Vagina (tissue), 2 donors: ENCODE data around the gene POLA1. TPM values are rescaled to one million over a fixed set of nuclear protein-coding genes. Genes with fewer than 3 reads are reported as not detected.

ENCODE experiments used
- DNase-seq, 2 donors: peaks; one replicate each; pipeline ENCODE4 v3.0.0-alpha.2; 2017; ENCODE audit errors: extremely low spot score in 2 of 2
- H3K27ac ChIP-seq: fragments of 200-600 bp; sonication (generic); one replicate; pipeline ENCODE4 v1.5.1; 2019
- H3K27me3 ChIP-seq: fragments of 200-600 bp; sonication (generic); one replicate; pipeline ENCODE4 v1.5.1; 2019
- H3K36me3 ChIP-seq, 2 donors: fragments of 200-600 bp; sonication (generic); one replicate each; pipeline ENCODE4 v1.5.1; 2017 to 2019
- H3K4me1 ChIP-seq: fragments of 200-600 bp; sonication (generic); one replicate; pipeline ENCODE4 v1.5.1; 2019
- H3K4me3 ChIP-seq, 2 donors: fragments of 200-600 bp; sonication (generic); 1 replicate in 1 of 2; 2 replicates in 1 of 2; pipeline ENCODE4 v1.5.1; 2016 to 2019
- H3K9me3 ChIP-seq: fragments of 200-600 bp; sonication (generic); one replicate; pipeline ENCODE4 v1.5.1; 2019
- POLR2A ChIP-seq, 2 donors: fragments of 450-650 bp; IDR thresholded peaks; one replicate each; pipeline ENCODE4 v1.6.1; 2017; ENCODE audit warnings: antibody characterized with exemption in 2 of 2, mild to moderate bottlenecking in 2 of 2, moderate library complexity in 2 of 2
- POLR2AphosphoS5 ChIP-seq, 2 donors: sonication (generic); formaldehyde crosslinking; IDR thresholded peaks; one replicate each; pipeline ENCODE4 v1.9.0; 2017; ENCODE audit warnings: antibody characterized with exemption in 2 of 2, mild to moderate bottlenecking in 2 of 2, low read depth in 1 of 2; ENCODE audit not compliant: insufficient read depth in 1 of 2
- intact Hi-C: fragments of 100-400 bp; cut with DNase I; formaldehyde crosslinking; loops from one replicate; pipeline ENCODE4 v1.15.1; 2023
- total RNA-seq: library from RNA; depleted of rRNA; stranded (reverse); fragments of >200 nt; gene quantifications from one replicate; pipeline ENCODE4 v1.2.3, GENCODE V29; 2016
- TF ChIP-seq, protein P1 (sequence below), 3 experiments: fragments of 450-650 bp in 2 of 3; fragments of 200-600 bp in 1 of 3; sonication (generic) in 1 of 3; IDR thresholded peaks; one replicate each; pipeline ENCODE4 v1.5.1; 2017 to 2019; ENCODE audit warnings: antibody characterized with exemption in 3 of 3, mild to moderate bottlenecking in 2 of 3, moderate library complexity in 2 of 3

The POLA1 gene
- total RNA-seq, 1 donor from 2014 or later: 17.2 TPM

DNA sequence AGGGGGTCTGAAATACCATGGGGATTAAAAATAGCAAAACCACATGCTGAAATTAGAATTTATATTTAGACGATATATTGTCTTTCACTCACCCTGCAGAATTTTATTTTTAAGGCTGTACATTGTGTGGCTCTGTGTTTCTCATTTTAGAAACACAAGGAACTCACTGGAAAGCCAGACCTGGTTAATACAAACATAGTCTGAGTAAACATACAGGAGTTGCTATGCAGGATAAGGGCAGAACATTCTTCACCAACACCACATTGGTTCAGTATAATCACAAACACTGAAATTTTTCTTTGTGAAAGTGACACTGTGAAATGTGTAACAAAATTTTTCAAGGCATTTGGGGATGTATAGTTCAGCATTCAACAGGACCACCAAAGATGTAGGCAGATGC, 206.5 kb downstream of the POLA1 start:
- no peak for DNase-seq
- no peaks in the 10 kb centered on the region for H3K27me3 ChIP-seq
- H3K36me3 ChIP-seq: no peaks in the 10 kb centered on the region
- no peak for TF ChIP-seq POLR2AphosphoS5 (IDR thresholded peaks at IDR 0.05; ENCODE audit: insufficient read depth in 1 of 2, low read depth in 1 of 2)
- TF ChIP-seq POLR2A (IDR thresholded peaks at IDR 0.05): no peak
- TF ChIP-seq, protein P1, sequence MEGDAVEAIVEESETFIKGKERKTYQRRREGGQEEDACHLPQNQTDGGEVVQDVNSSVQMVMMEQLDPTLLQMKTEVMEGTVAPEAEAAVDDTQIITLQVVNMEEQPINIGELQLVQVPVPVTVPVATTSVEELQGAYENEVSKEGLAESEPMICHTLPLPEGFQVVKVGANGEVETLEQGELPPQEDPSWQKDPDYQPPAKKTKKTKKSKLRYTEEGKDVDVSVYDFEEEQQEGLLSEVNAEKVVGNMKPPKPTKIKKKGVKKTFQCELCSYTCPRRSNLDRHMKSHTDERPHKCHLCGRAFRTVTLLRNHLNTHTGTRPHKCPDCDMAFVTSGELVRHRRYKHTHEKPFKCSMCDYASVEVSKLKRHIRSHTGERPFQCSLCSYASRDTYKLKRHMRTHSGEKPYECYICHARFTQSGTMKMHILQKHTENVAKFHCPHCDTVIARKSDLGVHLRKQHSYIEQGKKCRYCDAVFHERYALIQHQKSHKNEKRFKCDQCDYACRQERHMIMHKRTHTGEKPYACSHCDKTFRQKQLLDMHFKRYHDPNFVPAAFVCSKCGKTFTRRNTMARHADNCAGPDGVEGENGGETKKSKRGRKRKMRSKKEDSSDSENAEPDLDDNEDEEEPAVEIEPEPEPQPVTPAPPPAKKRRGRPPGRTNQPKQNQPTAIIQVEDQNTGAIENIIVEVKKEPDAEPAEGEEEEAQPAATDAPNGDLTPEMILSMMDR (IDR thresholded peaks at IDR 0.05): no peak
- H3K4me1 ChIP-seq: no peaks in the 10 kb centered on the region
- H3K4me3 ChIP-seq: no peak overlapping the region
- intact Hi-C loops: no loop called here
- H3K27ac ChIP-seq: no peak overlapping the region
- H3K9me3 ChIP-seq: no peaks in the 10 kb centered on the region

DNA sequence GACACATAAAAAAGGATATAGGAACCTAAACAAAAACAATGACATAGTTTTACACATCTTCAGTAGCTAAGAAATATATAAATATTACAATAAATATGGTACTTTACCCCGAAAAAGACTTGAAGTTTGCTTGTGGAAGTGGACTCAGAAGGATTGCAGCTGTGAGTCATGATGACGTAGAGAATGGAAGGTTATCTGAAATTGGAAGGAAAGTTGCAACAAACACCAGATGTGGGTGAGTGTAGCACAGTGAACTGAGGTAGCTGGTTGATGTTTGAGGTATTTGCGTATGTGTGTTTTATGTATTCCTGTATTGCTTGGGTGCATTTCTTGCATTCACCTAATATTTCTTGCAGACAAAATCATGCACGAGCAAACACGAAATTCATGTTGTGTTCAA, 209.1 kb downstream of the POLA1 start:
- H3K4me3 ChIP-seq: no peak overlapping the region
- H3K27ac ChIP-seq: no peak overlapping the region
- no peaks in the 10 kb centered on the region for H3K9me3 ChIP-seq
- no peaks in the 10 kb centered on the region for H3K36me3 ChIP-seq
- H3K27me3 ChIP-seq: no peaks in the 10 kb centered on the region
- H3K4me1 ChIP-seq: no peaks in the 10 kb centered on the region
- TF ChIP-seq, protein P1 (IDR thresholded peaks at IDR 0.05): no peak
- no peak for DNase-seq
- intact Hi-C loops: no loop called here

DNA sequence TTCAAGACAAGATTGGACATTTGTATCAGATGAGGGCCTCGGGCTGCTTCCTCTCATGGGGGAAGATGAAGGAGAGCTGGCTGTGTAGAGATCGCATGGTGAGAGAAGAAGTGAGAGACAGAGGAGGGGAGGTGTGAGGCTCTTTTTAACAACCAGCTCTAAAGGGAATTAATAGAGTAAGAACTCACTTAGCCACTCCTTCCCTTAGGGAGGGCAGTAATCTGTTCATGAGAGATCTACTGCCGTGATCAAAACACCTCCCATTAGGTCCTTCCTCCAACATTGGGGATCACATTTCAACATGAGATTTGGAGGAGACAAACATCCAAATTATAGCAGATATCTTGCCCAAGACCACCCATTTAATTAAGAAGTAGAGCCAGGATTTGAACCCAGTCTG, 225.0 kb downstream of the POLA1 start:
- Histone ChIP-seq H3K9me3 (no peaks in the 10 kb centered on the region), H3K27ac (no peak overlapping the region), H3K4me3 (no peak overlapping the region), H3K4me1 (no peaks in the 10 kb centered on the region), H3K36me3 (no peaks in the 10 kb centered on the region), H3K27me3 (no peaks in the 10 kb centered on the region)
- intact Hi-C loops: no loop called here
- DNase-seq: no peak
- TF ChIP-seq, protein P1 (IDR thresholded peaks at IDR 0.05): no peak
- TF ChIP-seq POLR2AphosphoS5 (IDR thresholded peaks at IDR 0.05; ENCODE audit: insufficient read depth in 1 of 2, low read depth in 1 of 2) (no peak), POLR2A (IDR thresholded peaks at IDR 0.05) (no peak)

DNA sequence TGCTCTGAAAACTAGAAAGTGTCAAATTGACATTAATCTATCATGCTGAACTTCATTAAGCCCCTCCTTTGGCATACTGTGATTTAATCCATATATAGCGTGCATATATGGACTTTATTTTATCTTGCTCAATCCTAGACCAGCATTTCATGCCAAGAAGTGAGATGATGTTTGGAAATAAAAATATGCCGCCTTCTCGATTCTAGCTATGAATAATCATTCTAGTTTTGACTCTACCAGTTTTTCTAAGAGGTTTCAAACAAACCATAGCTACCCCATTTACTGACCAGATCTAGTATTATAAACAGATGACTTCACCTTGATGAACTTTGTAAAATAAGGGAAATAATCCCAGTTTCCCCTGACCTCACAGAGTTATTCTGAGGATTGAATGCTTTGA, 227.1 kb downstream of the POLA1 start:
- H3K4me1 ChIP-seq: no peaks in the 10 kb centered on the region
- intact Hi-C loops: no loop called here
- TF ChIP-seq POLR2A (IDR thresholded peaks at IDR 0.05): no peak
- TF ChIP-seq POLR2AphosphoS5 (IDR thresholded peaks at IDR 0.05; ENCODE audit: insufficient read depth in 1 of 2, low read depth in 1 of 2): no peak
- TF ChIP-seq, protein P1 (IDR thresholded peaks at IDR 0.05): no peak

DNA sequence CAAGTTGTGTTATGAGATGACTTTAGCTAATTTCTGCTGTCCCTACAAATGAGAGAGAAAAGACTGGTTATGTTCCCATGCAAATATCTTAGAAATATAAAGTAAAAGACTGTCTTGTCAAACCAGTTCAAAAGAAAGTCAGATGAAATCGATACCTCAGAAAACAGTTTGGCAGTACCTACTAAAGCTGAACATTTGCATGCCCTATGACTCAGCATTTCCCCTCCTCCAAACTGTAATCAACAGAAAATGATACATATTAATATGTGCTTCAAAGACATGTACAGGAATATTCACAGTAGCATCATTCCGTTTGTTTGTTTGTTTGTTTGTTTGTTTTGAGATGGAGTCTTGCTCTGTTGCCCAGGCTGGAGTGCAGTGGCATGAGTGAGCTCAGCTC, 231.7 kb downstream of the POLA1 start:
- intact Hi-C loops: no loop called here
- H3K27me3 ChIP-seq: no peaks in the 10 kb centered on the region
- TF ChIP-seq, protein P1 (IDR thresholded peaks at IDR 0.05): no peak
- TF ChIP-seq POLR2A (IDR thresholded peaks at IDR 0.05) (no peak), POLR2AphosphoS5 (IDR thresholded peaks at IDR 0.05; ENCODE audit: insufficient read depth in 1 of 2, low read depth in 1 of 2) (no peak)
- no peaks in the 10 kb centered on the region for H3K4me1 ChIP-seq
- H3K4me3 ChIP-seq: no peak overlapping the region
- H3K27ac ChIP-seq: no peak overlapping the region
- no peak for DNase-seq
- H3K9me3 ChIP-seq: no peaks in the 10 kb centered on the region
- no peaks in the 10 kb centered on the region for H3K36me3 ChIP-seq

More for the DNA sequence above, 227.1 kb downstream of the POLA1 start:
- Histone ChIP-seq H3K4me3 (no peak overlapping the region), H3K27me3 (no peaks in the 10 kb centered on the region), H3K27ac (no peak overlapping the region), H3K9me3 (no peaks in the 10 kb centered on the region), H3K36me3 (no peaks in the 10 kb centered on the region)
- DNase-seq: no peak
